Measurements from ENCODE around the gene ASCL1.

- TF ChIP-seq CTCF (conservative IDR thresholded peaks at IDR 0.05) (no peak), EZH2 (IDR thresholded peaks at IDR 0.05; ENCODE audit: low read depth) (no peak)
Measured at GRCh38 chr12:102951841-102952240, 5.6 kb upstream of the ASCL1 start.

All from PC-9 (cell line).